Right lobe of liver (tissue), 6 donors: Measurements from ENCODE around the gene MTMR8. TPM values are rescaled to one million over a fixed set of nuclear protein-coding genes. Genes with fewer than 3 reads are reported as not detected.

Experiments
- ATAC-seq, 4 donors: fragments of 200-7000 bp; cut with Tn5 transposase; one replicate each; pipeline ENCODE4 v1.9.1; 2020; ENCODE audit warnings: mild to moderate bottlenecking in 4 of 4, moderate library complexity in 4 of 4
- DNase-seq, 3 donors: peaks; one replicate each; pipeline ENCODE4 v3.0.0-alpha.2; 2020
- H3K27ac ChIP-seq, 3 donors: fragments of 200-600 bp; one replicate each; pipeline ENCODE4 v1.8.0; 2022
- H3K27me3 ChIP-seq, 2 donors: fragments of 200-600 bp; one replicate each; pipeline ENCODE4 v1.8.0; 2022
- H3K36me3 ChIP-seq, 4 donors: fragments of 200-600 bp; sonication (generic) in 1 of 4; one replicate each; pipeline versions ENCODE4 v1.5.1 to v1.8.0; 2017 to 2022; ENCODE audit warnings: control low read depth in 1 of 4
- H3K4me1 ChIP-seq, 4 donors: fragments of 200-600 bp; sonication (generic) in 1 of 4; one replicate each; pipeline versions ENCODE4 v1.5.1 to v1.8.0; 2017 to 2022; ENCODE audit warnings: control low read depth in 1 of 4
- H3K4me3 ChIP-seq, 3 donors: fragments of 200-600 bp; one replicate each; pipeline ENCODE4 v1.8.0; 2022
- H3K9me3 ChIP-seq, 4 donors: fragments of 200-600 bp; sonication (generic) in 1 of 4; one replicate each; pipeline versions ENCODE4 v1.5.1 to v1.8.0; 2017 to 2022; ENCODE audit warnings: control low read depth in 1 of 4
- POLR2A ChIP-seq: fragments of 450-650 bp; IDR thresholded peaks from one replicate; pipeline ENCODE4 v1.6.1; 2017; ENCODE audit warnings: antibody characterized with exemption, mild to moderate bottlenecking
- WGBS: methylation state at CpG from one replicate; pipeline ENCODE4 v1.1.6; 2018; ENCODE audit warnings: low coverage, low lambda C conversion rate; ENCODE audit not compliant: insufficient coverage; ENCODE audit errors: missing lambda C conversion rate; 5-methylcytosine and 5-hydroxymethylcytosine counted together
- intact Hi-C, 2 donors: fragments of 100-400 bp; cut with DNase I; formaldehyde crosslinking; loops; one replicate each; pipeline versions ENCODE4 v1.11.2 to v1.14.1; 2022
- total RNA-seq, 6 experiments: library from RNA; depleted of rRNA in 2 of 6; stranded (reverse); fragments of >200 nt in 2 of 6; fragmentation: NEBNext Ultra II Directional in 3 of 6; extraction: Animal tissue kit (Norgen Biotek cat#: 25700) in 3 of 6; gene quantifications; one replicate each; pipeline versions ENCODE4 v1.1.0 to v1.2.4, GENCODE V29; 2016 to 2023
- TF ChIP-seq, protein P1 (sequence below), 4 donors: fragments of 200-600 bp in 3 of 4; fragments of 450-650 bp in 1 of 4; IDR thresholded peaks; one replicate each; pipeline versions ENCODE4 v1.5.1 to v1.8.0; 2016 to 2022; ENCODE audit warnings: antibody characterized with exemption in 4 of 4, mild to moderate bottlenecking in 2 of 4
- donor health status: DM: no; HTN: yes; CAD: no.
- donor health status: DM: no; HTN: no; CAD: no.
- donor health status: DM: no; HTN: no; CAD: no.
- donor health status: DM: no; HTN: yes; CAD: no.
- donor health status: DM: no; HTN: yes; CAD: no.

MTMR8 gene
- total RNA-seq, 6 experiments from 2014 or later, result 0.13 to 4.3 (median 0.51) TPM

DNA sequence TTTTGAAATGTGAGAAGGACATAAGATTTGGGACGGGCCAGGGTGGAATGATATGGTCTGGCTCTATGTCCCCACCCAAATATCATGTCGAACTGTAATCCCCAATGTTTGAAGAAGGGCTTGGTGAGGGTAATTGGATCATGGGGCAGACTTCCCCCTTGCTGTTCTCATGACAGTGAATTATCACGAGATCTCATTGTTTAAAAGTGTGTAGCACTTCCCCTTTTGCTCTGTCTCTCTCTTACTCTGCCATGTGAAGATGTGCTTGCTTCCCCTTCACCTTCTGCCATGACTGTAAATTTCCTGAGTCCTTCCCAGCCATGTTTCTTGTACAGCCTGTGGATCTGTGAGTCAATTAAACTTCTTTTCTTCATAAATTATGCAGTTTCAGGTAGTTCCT, 17.5 kb downstream of the MTMR8 start:
- WGBS, result 52% methylated on average over 3 of the region's 3 CpGs
- ATAC-seq, result no peak
- Histone ChIP-seq H3K36me3 (no peaks in the 10 kb centered on the region), H3K9me3 (peaks cover 0 to 3% (median 0%) of the 10 kb centered on the region in 4 donors), H3K4me3 (no peak overlapping the region), H3K27ac (no peak overlapping the region), H3K27me3 (no peaks in the 10 kb centered on the region), H3K4me1 (no peaks in the 10 kb centered on the region)
- DNase-seq, result no peak
- intact Hi-C loops, result no loop called here
- TF ChIP-seq POLR2A, result no peak
- TF ChIP-seq, protein P1, sequence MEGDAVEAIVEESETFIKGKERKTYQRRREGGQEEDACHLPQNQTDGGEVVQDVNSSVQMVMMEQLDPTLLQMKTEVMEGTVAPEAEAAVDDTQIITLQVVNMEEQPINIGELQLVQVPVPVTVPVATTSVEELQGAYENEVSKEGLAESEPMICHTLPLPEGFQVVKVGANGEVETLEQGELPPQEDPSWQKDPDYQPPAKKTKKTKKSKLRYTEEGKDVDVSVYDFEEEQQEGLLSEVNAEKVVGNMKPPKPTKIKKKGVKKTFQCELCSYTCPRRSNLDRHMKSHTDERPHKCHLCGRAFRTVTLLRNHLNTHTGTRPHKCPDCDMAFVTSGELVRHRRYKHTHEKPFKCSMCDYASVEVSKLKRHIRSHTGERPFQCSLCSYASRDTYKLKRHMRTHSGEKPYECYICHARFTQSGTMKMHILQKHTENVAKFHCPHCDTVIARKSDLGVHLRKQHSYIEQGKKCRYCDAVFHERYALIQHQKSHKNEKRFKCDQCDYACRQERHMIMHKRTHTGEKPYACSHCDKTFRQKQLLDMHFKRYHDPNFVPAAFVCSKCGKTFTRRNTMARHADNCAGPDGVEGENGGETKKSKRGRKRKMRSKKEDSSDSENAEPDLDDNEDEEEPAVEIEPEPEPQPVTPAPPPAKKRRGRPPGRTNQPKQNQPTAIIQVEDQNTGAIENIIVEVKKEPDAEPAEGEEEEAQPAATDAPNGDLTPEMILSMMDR (IDR thresholded peaks at IDR 0.05), result no peak

DNA sequence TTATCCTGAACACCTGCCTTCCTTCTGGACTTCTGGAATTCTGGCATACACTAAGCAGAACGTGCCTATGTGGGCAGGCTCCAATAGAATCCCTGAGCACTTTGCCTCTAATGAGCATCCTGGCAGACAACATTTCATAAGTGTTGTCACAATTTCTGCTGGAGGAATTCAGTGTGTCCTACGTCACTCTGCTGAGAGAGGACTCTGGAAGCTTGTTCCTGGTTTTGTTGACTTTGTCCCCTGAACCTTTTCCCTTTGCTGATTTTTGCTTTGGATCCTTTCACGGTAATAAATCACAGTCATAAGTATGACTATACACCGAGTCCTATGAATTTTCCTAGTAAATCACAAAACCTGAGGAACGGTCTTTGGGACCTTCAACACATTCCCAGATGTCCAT, 43.2 kb downstream of the MTMR8 start:
- no peak overlapping the region for H3K4me3 ChIP-seq
- no peaks in the 10 kb centered on the region for H3K27me3 ChIP-seq
- H3K9me3 ChIP-seq, result no peaks in the 10 kb centered on the region
- TF ChIP-seq POLR2A, result no peak
- TF ChIP-seq, protein P1 (IDR thresholded peaks at IDR 0.05), result no peak
- 47% methylated on average over 5 of the region's 5 CpGs for WGBS
- ATAC-seq (no peak), DNase-seq (no peak)
- H3K4me1 ChIP-seq, result no peaks in the 10 kb centered on the region
- H3K27ac ChIP-seq, result no peak overlapping the region
- intact Hi-C loops, result no loop called here
- H3K36me3 ChIP-seq, result no peaks in the 10 kb centered on the region

DNA sequence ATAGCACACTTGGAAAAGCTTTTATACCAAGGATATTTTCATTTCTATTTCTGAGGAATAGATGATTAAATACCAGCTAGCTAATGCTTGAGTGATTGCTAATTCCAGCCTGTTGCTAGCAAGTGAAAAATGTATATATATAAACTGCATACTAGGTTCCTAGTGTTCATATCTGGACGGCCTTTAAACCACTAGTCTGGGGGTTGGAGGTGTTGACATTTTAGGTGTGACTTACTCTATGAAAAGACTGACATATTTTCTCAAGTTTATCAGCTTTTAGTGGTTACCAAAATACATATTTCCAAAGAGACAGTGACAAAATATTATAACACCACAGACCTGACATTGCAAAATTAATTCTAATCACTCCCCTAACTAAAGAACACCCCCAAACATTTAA, 44.7 kb downstream of the MTMR8 start:
- no peak for TF ChIP-seq POLR2A
- TF ChIP-seq, protein P1 (IDR thresholded peaks at IDR 0.05), result no peak
- H3K4me1 ChIP-seq, result no peaks in the 10 kb centered on the region
- no peak for ATAC-seq
- WGBS, result 48% methylated on average over 1 of the region's 1 CpG
- no peak for DNase-seq
- no peak overlapping the region for H3K4me3 ChIP-seq
- intact Hi-C loops, result no loop called here
- no peaks in the 10 kb centered on the region for H3K27me3 ChIP-seq
- H3K27ac ChIP-seq, result no peak overlapping the region
- H3K9me3 ChIP-seq, result no peaks in the 10 kb centered on the region
- no peaks in the 10 kb centered on the region for H3K36me3 ChIP-seq

DNA sequence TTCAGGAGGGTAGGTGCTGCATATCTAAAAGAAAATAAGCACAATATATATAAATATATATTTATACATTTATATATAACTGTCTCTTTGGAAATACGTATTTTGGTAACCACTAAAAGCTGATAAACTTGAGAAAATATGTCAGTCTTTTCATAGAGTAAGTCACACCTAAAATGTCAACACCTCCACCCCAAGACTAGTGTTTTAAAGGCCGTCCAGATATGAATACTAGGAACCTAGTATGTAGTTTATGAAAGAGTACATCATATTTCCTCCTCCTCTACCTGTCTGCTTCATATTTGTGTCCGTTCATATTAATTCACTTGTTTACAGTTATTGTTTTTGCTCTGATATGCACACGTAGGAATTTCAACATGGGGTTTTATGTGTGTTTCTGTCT, 45.2 kb downstream of the MTMR8 start:
- H3K9me3 ChIP-seq, result no peaks in the 10 kb centered on the region
- H3K27ac ChIP-seq, result no peak overlapping the region
- H3K4me3 ChIP-seq, result no peak overlapping the region
- no peaks in the 10 kb centered on the region for H3K36me3 ChIP-seq
- no peaks in the 10 kb centered on the region for H3K4me1 ChIP-seq
- ATAC-seq (no peak), DNase-seq (no peak)
- WGBS, result 49% methylated on average over 4 of the region's 4 CpGs
- H3K27me3 ChIP-seq, result no peaks in the 10 kb centered on the region
- intact Hi-C loops, result no loop called here
- TF ChIP-seq POLR2A, result no peak
- TF ChIP-seq, protein P1 (IDR thresholded peaks at IDR 0.05), result no peak

DNA sequence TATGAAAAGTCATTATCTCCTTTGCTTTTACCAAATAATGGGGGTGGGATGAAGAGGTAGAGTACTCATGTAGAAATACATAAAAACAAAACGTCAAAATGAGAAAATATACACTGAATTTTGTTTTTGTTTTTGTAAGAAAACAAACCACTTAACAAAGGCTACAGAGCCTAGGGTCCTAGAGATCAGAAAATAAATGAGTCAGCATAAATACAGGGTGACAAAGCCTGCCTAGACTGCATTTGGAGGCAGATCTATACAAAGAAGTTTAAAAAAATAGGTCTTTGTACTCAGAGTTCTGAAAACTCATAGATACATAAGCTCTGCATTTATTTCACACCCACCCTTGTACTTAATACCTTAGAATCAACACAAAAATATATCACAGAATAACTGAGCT, 52.4 kb downstream of the MTMR8 start:
- intact Hi-C loops, result no loop called here
- Histone ChIP-seq H3K4me3 (no peak overlapping the region), H3K27ac (no peak overlapping the region), H3K9me3 (no peaks in the 10 kb centered on the region), H3K27me3 (no peaks in the 10 kb centered on the region), H3K36me3 (no peaks in the 10 kb centered on the region), H3K4me1 (no peaks in the 10 kb centered on the region)
- no peak for ATAC-seq
- WGBS, result 30% methylated on average over 1 of the region's 1 CpG
- no peak for DNase-seq
- TF ChIP-seq POLR2A, result no peak
- TF ChIP-seq, protein P1 (IDR thresholded peaks at IDR 0.05), result no peak
